Measurements from ENCODE around the gene GFOD1.

The GFOD1 gene, protein sequence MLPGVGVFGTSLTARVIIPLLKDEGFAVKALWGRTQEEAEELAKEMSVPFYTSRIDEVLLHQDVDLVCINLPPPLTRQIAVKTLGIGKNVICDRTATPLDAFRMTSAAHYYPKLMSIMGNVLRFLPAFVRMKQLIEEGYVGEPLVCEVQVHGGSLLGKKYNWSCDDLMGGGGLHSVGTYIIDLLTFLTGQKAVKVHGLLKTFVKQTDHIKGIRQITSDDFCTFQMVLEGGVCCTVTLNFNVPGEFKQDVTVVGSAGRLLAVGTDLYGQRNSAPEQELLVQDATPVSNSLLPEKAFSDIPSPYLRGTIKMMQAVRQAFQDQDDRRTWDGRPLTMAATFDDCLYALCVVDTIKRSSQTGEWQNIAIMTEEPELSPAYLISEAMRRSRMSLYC

GRCh38 chr6:13487122-13488014 lies at the start of gene GFOD1:
TSS of gene GFOD1 (minus strand) at chr6:13487600. CDS start at chr6:13486890, 710 bp downstream.
- DNase-seq, result peak; percentile 95

DNA sequence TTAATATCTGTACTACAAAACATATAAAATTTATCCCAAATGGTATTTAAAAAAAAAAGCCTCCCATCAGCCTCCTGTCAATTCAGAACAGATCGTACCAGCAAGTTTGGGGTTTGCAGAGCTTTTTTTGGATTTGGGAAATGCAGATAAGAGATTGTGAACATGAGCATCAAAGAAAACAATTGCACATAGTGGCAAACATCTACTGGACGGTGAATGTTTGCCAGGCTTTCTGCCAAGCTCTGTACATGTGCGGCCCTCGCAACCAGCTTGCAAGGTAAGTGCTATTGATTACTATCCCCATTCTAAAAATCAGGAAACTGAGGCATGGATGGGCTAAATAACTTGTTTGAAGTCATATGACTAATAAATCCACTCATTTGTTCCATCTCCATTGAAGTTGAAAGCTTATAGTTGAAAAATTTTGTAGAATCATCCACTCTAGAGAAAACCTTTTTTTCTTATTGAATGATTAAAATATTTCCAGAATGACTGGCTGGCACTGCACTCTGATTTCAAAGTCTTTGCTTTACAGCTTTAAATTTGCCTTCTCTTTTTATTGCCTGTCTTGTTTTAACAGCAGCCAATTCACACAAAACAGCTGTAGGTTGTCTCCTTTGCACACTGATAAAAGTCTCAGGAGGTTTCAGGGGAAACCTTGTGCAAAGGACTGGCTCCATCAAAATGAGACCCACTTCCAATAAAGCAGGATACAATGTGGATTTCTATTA lies 49.6 kb upstream of the GFOD1 start:
- no peak for DNase-seq

DNA sequence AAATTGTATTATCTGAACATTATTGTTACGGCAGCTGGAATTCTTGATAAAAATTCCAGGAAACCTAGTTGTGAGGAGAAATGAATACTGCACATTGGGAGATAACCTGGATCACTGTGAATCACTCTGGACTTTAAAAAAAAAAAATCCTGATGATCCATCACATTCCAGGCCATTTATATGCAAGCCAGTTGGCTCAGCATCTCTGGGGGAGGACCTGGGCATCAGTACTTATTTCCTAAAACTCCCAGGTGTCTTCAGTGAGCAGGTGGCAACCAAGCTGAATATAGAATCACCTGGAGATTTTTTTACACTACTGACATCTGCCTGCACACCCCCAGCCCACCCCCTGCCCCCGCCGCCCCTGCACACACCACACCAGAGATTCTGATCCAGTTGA lies 47.9 kb upstream of the GFOD1 start:
- DNase-seq, result no peak

- DNase-seq, result no peak
Measured at GRCh38 chr6:13534536-13534935, 47.1 kb upstream of the GFOD1 start.

DNA sequence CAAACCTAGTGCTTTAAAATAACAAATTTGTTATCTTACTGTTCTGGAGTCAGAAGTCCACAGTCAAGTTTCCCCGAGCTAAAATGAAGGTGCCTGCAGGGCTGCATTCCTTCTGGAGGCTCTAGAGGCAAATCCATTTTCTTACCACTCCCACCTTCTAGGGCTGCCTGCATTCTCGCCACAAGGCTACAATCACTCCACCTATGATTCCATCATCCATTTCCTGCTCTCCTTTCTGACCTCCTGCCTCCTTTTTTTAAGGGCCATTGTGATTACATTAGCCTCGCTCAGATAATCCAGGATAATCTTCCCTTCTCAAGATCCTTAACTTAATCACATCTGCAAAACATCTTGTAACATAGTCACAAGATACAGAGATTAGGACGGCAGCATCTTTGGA lies 44.6 kb upstream of the GFOD1 start:
- DNase-seq, result no peak

GRCh38 chr6:13528777-13529343 lies 41.5 kb upstream of the GFOD1 start:
- DNase-seq, result no peak

- no peak for DNase-seq
Measured at GRCh38 chr6:13528232-13528631, 40.8 kb upstream of the GFOD1 start.

DNA sequence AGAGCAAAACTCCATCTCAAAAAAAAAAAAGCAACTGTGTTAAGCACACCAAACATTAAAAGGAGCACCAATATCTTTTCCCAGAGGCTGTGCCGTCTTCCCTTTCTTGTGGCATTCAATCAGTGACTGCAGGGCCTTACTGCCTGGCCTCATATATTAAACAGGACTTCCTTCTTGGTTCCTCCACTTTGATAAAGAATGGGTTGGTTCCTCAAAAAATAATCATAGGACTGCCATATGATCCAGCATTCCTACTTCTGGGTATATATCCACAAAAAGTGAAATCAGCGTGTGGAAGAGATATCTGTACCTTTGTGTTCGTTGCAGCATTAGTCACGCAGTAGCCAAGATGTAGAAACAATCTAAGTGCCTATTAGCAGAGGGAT lies 40.3 kb upstream of the GFOD1 start:
- DNase-seq, result no peak

DNA sequence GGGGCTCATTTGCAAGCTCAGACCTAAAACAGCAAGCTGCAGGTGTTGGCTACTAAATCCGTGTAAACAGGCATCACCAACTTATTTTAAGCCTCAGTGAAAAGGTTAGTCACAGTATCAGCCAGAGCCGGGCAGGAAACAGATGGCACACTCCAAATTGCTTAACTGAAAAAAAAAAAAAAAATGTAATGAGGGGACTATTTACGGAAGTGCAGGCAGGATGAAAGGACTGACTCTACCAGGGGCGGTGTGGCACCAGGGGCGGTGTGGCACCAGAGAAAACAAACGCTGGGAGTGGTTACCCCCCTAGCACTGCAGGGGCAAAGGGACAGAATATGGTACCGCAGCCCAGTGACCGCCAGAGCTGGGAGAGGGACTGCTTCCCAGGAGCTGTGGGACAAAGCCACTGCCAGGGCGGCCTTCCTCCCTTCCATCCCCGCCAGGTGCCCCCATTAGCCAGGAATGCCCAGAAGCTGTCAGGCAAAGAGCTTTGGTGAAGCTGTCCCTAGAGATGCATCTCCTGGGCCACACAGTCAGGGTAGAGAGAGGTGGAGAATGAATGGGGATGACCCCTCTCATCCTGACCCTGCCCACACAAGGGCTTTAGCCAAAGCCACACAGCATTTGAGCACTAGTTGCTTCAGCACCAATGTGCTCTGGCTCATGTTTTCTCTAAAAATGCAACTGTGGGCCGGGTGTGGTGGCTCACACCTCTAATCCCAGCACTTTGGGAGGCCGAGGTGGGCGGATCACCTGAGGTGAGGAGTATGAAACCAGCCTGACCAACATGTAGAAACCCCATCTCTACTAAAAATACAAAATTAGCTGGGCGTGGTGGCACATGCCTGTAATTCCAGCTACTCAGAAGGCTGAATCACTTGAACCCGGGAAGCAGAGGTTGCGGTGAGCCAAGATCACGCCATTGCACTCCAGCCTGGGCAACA lies 39.6 kb upstream of the GFOD1 start:
- peak; percentile 63 for DNase-seq

DNA sequence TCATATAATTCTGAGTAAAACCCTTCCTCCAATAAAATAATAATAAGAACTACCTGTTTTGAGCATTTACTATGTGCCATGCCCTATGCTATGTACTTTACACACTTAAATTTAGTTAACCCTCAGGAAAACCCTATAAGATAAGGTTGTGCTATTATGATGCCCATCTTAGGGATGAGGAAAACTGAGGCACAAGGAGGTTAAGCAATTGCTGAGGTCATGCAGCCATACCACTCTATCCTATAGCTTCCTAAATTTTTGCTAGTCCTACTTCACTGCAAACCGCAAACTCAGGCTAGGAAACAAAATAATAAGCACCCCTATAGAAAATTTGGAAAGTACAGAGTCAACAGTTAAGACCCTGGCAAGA lies 38.9 kb upstream of the GFOD1 start:
- no peak for DNase-seq

DNA sequence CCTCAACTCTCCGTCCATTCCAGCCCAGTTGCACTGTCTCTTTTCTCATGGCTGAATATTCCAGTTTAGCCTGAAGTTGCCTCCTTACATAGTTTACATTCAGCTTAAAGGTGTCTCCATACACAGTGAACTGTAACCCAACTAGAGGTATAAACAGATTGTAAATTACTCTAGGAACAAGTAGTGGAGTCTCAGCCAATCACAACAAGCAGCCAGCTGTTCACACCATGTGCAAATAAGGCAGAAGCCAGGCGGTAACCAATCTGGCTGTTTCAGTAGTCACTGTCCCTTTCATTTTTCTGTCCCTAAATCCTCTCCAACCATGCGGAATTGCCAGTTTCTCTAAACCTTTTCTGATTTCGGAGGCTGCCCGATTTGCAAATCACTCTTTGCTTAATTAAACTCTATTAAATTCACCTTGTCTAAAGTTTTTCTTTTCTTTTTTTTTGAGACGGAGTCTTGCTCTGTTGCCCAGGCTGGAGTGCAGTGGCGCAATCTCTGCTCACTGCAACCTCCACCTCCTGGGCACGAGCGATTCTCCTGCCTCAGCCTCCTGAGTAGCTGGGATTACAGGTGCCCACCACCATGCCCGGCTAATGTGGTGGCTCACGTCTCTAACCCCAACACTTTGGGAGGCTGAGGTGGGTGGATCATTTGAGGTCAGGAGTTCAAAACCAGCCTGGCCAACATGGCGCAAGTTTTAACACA lies 37.6 kb upstream of the GFOD1 start:
- DNase-seq, result no peak

- DNase-seq, result no peak
Measured at GRCh38 chr6:13523826-13524622, 36.6 kb upstream of the GFOD1 start.

DNA sequence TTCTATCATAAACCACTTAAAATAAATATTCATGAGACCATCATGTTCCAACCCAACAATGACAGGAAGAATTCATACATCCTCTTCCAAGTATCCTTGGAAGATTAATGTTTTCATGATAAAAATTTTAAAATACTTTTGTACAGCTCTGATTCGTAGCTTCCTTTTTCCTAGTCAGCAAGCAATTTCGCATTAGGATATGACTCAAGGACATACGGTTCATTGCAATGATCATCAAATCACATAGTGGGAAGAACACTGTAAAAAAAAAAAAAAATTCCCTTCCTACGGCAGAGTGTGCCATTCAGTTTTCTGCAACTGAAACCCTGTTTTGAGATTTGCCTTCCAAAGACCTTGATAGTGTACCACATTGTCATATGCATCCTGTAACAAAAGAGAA lies 35.3 kb upstream of the GFOD1 start:
- DNase-seq, result no peak

DNA sequence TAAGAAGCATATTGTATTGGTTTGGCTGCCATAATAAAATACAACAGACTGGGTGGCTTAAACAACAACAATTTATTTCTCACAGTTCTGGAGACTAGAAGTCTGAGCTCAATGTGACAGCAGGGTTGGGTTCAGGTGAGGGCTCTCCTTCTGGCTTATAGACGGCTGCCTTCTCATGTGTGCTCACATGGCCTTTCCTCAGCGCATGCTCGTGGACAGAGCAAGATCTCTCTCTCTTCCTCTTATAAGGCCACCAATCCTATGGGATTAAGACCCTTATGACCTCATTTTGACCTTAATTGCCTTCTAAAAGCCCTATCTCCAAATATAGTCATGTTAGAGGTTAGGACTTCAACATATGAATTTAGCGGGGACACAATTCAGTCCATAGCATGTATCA lies 32.4 kb upstream of the GFOD1 start:
- no peak for DNase-seq

DNA sequence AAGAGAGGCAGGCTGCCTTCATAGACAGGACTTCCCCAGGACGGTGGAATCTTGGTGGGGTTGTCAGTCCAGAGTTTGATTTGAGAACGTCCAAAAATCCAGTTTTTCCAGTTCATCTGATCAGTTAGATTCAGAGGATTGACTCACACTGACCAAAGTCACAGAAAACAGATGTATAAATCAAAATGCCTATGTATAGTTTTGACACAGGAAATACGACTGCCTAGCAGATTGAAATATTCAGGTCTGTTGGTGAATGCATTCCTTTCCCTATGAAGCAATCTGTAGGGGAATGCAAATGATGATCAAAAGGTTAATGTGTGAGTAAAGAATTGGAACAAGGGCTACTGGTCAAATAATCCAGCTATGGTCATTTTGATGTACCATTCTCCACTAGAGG lies 29.7 kb upstream of the GFOD1 start:
- no peak for DNase-seq

- DNase-seq, result no peak
Measured at GRCh38 chr6:13515912-13516311, 28.5 kb upstream of the GFOD1 start.

- DNase-seq, result no peak
Measured at GRCh38 chr6:13513626-13514502, 26.5 kb upstream of the GFOD1 start.

DNA sequence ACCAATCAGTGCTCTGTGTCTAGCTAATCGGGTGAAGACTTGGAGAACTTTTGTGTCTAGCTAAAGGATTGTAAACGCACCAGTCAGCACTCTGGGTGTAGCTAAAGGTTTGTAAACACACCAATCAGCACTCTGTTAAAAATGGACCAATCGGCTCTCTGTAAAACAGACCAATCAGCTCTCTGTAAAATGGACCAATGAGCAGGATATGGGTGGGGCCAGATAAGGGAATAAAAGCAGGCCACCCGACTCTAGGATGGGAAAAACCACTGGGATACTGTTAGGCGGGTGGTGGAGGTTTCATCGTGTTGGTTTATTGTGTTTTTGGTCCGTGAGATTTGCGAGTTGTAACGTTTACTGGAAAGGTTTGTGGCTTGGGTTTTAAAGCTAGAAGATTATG lies 25.5 kb upstream of the GFOD1 start:
- DNase-seq, result no peak
